Measurements from ENCODE around the gene SBNO2.

The SBNO2 gene

DNA sequence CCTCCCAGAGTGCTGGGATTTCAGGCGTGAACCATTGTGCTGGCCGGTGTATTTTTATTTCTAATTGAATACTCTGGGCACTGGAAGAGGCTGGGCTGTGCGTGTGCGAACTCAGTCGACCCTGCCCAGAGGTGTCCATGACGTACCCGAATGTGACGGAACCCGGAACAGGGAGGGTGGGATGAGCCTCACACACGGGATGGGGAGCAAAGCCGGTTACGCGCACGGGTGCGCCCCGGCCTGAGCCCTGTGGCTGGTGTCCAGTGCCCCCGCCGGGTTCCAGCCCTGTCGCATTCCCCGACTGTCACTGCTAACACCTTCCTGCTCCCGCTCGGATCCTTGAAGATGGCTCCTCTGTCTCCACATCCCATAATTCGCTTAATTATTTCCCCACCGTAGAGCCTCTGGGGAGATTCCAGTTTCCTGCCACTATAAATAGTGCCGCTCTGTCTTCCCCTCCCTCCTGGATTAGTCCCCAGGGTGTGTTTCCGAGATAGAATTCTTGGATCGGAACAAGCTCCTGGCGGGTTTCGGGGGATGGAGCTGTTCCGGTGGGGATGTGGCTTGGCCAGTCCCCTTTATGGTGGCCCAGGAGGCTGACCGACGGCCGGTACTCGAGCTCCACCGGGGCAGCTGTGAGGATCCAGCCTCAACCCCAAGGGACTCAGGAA lies 22.0 kb downstream of the SBNO2 start:
- DNase-seq = no peak

DNA sequence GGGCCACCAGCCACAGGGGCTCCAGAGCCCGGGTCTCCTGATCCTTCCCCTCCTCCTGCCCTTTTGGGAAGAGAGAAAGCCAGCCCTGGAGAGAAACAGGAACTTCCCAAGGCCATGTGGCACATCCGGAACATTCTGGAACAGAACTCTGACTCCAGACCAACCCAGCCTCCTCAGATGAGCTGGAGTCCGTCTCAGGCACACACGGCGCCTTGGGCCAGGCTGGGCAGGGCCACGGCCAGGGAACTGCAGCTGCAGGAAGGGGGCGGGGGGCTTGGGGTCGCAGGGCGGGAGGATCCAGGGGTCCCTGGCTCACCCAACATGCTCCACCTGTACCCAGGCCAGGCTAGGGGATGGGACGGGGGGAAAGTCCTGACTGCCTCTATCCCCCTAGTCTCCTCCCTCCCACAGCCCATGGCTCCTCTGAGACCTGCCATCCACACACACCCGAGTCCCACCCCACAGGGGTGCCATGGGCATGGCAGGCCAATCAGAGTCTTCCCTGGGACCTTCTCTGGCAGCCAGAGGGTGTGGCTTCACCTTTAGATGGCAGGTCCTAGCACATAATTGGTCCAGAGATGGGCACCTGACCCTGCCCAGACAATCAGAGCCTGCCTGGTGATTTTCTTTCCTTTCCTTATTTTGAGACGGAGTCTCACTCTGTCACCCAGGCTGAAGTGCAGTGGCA lies 22.9 kb downstream of the SBNO2 start:
- no peak for DNase-seq

DNA sequence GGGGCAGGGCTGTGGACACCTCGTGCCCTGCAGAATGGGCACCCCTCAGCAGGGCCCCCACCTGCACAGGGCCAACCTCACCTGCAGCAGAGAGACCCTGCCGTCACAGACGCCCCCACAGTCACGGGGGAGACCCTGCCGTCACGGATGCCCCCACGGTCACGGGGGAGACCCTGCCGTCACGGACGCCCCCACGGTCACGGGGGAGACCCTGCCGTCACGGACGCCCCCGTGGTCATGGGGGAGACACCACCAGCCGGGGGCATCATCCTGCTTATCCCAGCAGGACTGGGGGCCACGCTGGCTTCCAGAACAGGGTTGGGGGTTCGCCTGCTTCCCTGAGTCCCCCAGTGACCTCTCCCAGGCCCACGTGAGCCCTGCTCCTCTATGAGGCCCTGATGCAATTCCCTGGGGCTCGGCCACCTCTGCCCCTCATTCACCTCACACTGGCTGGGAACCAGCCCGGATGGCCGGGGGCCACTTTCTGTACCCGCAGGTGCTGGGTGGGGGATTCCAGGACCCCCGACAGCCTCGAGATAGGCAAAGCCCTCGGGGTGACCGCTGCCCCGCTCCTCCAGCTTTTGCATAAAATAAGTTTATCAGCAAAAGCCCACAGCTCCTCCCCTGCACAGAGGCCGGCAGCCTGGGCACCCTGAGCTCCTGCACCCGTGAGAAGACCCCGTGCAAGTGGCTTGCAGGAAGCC lies 23.6 kb downstream of the SBNO2 start:
- DNase-seq = no peak

DNA sequence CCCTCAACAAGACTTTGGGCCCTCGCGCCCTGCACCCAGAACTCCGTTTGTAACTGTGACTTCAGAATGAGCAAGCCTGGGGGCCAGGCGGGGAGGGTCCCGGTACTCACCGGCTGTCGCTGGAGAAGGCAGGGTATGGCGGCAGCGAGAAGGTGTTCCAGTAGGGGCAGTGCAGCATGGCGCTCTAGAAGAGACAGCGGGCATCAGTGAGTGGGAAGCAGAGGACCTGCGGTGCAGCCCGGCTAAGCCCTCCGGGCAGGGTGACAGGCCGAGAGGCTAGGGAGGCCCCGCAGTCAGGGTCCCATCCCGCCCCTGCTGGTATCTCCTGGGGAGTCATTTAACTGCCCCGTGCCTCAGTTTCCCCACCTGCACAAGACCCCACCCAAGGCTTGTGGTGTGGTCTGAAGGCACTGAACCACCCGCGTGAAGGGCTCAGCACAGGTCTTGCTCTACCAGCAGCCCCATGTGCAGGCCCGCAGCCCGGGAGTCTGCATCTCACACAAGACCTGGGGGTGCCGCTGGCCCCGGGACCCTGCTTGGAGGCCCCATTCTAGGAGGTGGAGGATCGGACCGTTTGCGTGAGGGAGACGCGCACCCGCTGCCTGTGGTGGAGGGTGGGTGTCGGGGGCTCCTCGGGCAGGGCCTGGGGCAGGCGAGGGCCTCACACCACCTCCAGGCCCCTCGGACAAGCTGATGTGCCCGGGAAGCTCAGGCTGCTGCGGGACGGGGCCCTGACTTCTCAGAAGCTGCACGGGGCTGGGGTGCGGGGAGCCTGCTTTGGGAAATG lies 24.6 kb downstream of the SBNO2 start:
- DNase-seq = no peak

DNA sequence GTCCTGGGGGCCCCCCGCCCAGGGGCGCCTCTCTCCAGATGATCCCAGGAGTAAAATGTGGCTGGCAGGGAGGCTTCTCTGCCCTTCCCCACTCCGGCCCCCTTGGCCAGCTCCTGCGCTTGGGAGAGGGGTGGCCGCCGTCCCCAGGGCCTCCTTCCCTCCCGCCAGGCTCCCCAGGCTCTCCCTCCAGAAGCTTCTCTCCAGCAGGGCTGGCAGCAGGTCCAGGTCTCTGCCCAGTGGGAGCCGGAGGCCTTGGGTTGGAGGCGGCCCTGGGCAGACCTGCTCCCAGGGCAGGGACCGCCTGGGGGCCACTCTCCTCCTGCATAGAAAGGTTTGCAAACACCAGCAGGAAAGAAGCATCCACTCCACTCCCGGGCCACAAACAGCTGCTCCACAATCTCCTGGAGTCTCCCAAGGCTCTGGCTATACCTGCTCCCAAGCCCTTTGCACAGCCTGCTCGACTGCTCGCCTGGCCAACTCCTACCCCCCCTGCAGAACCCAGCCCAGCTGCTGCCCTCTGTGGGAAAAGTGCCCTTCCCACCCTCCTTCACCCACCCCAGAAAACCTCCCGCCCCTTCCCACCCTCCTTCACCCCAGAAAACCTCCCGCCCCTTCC lies 26.0 kb downstream of the SBNO2 start:
- DNase-seq = no peak

DNA sequence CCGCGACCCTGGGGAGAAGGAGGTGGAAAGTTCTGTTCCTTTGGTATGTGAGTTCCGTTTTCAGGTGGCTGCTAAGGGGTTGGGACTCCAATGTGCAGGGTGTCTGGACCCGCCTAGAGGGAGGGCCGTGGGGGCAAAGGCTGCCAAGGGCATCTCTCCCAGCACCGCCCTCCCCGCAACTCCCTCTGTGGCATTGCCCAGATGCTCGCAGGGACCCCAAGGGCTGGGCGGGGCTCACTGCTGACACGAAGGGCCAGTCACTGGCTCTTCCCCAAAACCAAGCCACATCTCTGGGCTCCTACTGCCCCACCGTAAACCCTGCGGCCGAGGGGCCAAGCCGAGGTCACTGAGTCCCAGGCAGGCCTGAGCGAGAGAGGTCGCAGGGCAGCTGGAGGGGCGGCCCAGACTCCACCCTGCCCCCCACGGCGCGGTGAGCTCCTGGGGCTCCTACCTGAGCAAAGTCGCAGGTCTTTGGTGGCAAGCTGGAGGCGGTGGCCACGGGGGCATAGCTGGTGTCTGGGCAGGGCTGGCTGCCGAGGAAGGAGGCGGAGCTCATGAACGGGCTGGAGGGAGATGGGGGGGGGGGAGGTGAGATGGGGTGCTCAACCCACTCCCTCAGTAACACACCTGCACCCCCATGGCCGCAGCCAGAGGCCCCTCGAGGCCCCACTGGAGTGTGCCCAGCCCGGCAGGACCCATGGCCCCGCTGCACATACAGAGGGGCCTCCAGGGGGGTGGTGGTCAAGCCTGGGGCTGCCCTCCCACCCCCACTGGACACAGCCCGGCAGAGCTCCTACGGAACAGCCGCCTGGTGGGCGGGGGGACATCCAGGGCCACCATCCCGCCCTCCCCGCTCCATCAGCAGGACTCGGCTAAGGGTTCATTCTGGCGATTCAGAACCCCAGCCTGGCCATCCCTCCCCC lies 26.9 kb downstream of the SBNO2 start:
- no peak for DNase-seq

DNA sequence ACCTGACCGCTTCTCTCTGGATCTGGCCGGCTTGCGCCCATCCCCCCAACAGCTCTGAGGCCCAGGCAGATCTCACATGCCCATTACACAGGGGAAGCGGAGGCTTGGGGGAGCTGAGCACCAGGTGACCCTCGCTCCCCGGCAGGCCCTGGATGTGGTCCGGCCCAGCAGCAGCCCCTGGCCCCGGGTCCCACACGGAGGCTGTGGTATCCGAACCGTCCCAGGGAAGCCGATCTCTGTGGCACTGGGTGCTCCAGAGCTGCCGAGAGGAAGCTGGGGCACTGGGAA lies 27.7 kb downstream of the SBNO2 start:
- no peak for DNase-seq

DNA sequence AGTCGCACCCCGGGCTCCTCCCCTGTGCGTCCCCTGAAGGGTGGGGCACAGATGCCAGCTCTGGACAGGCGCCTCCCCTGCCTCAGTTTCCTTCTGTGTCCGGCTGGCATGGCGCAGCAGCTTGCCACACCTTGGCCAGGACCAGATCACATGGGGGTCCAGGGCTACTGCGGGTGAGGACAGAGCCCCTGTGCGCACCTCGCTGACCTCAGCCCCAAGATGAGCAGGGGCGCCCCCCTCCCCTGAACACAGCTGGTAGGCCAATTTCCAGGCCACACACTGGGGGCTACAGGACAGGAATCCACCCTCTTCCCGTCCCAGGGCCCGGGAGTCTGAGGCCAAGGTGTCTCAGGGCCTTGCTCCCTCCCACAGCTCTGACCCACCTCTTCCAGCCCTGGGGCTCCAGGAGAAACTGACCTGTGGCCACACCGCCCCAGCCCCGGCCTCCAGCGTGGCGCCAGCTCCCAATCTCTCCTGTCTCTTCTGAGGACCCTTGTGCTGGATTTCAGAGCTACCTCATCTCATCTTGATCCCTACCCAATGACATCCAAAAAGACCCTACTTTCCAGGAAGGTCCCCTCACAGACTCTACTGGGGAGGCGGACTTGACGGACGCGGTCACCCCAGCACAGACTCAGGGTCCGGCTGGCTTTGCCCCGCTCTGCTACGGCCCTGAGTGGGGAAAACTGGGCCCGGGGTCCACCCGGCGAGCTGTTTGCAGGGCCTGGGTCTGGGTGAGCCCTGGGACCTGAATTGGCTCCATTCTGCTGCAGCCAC lies 28.2 kb downstream of the SBNO2 start:
- no peak for DNase-seq

DNA sequence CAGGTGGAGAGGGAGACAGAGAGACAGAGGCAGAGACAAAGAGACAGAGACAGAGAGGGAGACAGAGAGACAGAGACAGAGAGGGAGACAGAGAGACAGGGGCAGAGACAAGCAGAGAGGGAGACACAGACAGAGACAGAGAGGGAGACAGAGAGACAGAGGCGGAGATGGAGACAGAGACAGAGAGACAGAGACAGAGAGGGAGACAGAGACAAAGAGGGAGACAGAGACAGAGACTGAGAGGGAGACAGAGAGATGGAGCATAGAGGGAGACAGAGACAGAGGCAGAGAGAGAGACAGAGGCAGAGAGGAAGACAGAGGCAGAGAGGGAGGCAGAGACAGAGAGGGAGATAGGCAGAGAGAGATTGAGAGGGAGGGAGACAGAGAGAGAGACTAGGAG lies 29.3 kb downstream of the SBNO2 start:
- DNase-seq = no peak

DNA sequence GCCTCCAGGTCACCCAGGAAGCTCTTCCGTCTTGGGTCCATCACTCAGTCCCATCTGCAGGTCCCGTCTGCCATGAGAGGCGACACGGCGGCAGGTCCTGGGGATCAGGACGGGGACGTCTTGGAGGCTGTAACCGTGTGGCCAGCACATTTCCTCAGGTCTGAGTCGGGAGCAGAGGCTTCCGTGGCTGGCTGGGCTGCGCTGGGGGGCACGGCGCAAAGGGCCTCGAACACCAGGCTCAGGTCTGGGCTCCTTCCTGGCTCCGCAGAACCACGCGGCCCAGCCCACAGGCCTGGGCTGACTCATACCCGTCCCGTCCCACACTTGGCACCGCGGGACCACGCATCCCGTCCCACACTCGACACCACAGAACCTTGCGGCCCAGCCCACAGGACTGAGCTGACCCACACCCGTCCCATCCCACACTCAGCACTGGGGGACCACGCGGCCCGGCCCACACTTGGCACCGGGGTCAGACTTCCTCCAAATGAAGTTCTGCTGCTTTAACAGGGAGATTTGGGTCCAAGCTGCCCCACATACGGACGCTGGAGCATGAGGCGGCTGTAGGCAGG lies 30.2 kb downstream of the SBNO2 start:
- no peak for DNase-seq

DNA sequence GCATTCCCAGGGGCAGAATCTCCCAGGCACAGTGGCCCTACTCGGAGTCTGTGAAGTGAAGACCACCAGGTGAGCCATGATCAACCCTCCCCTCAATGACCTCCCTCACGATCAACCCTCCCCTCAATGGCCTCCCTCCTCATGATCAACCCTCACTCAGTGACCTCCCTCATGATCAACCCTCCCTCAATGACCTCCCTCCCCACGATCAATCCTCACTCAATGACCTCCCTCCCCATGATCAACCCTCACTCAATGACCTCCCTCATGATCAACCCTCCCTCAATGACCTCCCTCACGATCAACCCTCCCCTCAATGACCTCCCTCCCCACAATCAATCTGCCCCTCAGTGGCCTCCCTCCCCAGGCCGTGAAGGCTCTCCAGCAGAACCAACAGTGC lies 32.1 kb downstream of the SBNO2 start:
- no peak for DNase-seq

DNA sequence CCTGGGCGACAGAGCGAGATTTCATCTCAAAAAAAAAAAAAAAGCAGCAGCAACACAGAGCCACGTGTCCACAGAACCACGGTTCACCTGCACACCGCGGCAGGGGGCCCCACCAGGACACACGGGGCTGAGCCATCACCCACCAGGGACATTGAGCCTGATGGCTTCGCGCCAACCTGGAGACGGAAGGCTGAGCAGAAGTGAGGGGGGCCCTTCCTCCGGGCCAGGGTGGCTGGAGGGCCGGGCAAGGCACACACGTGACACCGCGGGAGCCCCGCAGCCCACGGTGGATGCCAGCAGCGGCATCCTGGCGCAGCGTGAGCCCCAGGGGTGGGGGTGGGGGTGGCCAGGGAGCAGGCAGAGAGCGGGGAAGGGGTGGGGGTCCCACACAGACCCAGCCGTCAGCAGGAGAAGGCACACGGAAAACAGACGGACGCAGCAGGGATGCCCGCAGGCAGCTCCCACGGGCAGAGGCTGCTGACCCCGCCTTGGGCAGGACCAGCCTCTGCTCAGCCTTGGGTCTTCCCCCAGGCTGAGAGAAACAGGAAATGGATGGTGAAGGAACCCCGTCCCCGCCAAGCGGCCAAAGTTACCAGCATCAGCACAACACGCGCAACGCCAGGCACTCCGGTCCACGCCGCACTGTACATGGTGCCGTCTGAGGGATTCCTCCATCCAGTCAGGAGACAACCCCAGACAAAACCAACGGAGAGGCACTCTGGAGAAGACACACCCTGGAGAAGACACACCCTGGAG lies 33.6 kb downstream of the SBNO2 start:
- DNase-seq = no peak

DNA sequence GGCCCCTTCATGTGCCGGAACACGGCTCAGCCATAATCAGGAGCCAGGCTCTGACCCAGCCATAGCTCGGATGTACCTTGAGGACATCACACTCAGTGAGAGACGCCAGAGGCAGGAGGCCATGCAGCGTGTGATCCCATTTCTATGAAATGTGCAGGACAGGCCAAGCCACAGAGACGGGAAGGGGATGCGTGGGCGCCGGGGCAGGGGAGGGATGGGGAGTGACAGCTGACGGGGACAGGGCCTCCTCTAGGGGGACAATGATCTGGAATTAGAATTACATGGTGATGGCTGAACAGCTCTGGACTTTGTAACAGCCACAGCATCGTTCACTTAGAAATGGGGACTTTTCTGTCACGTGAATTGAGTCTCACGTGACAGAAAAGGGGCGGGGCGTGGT lies 34.9 kb downstream of the SBNO2 start:
- no peak for DNase-seq

DNA sequence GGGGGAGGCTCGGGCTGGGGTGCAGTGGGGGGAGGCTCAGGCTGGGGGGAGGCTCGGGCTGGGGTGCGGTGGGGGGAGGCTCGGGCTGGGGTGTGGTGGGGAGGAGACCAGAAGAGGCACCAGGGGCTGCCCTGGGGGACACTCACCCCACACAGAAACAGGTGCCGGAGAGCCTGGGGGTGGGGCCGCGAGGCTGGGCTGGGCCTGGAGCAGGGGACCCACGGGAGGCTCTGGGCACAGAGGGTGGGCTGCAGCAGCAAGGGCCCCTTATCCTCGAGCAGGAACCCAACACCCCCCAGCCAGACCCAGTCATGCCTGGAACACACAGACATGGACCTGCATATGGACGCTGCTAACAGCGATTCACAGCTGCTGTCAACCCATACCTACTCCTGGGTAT lies 35.9 kb downstream of the SBNO2 start:
- no peak for DNase-seq

DNA sequence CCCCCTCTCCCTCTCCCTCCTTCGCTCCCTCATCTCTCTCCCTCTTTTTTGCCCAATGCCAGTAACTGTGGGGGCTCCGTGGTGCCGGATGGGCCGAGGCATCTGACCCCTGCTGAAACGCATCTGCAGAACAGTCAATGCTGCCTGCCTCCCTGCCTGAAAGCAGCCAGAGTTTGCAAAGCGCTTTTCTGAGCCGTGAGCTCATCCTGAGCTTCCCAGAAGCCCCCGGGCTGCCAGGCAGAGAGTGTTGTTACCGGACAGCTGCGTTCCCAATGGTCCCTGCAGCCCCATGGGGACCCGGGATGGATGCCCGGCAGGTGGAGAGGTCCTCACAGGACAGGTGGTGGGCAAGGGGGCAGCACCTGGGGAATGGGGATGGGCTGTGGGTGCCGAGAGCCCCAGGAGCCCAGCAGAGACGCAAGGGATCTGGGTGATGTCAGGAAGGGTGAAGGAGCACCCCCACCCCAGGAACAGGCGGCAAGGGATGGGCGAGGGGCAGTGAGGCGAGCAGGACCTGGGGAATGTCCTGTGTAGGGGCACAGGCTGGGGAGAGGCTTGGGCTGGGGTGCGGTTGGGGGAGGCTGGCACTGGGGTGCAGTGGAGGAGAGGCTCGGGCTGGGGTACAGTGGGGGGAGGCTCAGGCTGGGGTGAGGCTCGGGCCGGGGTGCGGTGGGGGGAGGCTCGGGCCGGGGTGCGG lies 37.3 kb downstream of the SBNO2 start:
- no peak for DNase-seq

DNA sequence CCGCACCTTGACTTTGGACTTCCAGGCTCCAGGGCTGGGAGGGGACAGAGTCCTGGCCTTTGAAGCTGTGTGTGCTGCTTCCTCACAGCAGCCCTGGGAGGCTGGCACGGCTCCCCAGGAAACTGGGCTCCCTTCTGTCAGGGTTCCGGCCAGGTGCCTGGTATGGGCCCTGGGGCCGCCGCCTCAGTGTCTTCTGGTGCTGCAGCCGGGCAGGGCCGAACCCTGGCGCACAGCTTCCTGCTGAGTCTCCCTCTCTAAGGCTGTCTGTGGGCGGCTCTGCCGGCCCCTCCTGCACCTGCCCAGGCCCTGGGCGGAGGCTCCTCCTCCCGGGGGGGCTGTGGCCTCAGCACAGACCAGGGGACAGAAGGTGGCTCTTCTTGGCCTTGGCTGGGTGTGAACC lies 37.9 kb downstream of the SBNO2 start:
- DNase-seq = no peak

DNA sequence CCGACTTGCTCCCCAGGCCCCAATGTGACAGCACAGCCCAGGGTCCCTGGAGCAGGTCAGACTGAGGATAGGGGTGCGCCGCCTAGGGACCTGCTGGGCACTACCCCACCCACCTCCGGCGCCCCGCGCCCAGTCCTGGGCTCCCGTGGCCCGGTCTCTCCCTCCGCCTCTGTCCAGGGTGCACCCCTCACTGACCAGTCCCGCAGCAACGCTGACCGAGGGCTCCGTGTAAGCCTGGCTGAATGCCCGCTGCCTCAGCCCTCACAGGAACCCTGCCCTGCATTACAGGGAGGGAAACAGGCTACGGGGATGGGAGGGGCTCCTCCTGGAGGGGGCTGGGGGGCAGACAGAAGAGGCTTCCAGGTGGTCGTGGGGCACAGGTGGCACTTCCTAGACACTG lies 38.6 kb downstream of the SBNO2 start:
- no peak for DNase-seq

DNA sequence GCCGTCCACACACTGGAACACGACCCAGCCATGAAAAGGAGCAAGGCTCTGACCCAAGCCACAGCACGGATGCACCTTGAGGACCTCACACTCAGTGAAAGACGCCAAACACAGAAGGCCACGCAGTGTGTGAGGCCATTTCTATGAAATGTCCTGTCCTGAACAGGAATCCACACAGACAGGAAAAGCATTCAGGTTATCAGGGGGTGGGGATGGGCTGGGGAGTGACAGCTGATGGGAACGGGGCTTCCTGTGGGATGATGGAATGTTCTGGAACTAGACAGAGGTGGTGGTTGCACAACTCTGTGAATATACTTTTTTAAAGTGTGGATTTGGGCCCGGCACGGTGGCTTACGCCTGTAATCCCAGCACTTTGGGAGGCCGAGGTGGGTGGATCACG lies 39.6 kb downstream of the SBNO2 start:
- no peak for DNase-seq

DNA sequence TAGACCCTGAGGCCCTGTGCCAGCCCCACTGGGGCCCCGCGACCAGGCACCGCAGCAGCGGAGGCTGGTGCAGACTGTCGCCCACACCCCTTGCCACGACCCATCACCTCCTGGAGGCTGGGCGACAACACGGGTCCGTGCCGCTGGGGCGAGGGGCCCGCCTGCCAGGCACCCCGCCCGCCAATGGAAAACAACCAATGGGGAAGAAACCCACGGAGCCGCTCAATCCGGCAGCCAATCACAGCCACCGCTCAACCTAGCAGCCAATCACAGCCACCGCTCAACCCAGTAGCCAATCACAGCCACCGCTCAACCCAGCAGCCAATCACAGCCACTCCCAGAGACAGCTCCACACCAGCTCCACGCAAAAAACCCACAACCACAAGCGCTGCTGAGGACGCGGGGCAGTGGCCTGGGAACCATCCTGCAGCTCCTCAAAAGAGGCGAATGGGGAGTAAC lies 40.6 kb downstream of the SBNO2 start:
- no peak for DNase-seq

Data from NCI-H446 (cell line).